IPS-11a (cell line): ENCODE data around the gene NPTX1.

Source experiments
- H3K4me3 ChIP-seq: one replicate; pipeline ENCODE4 v1.5.1; 2013; ENCODE audit warnings: low read depth, low read length, control low read depth

Gene NPTX1

GRCh38 chr17:80446645-80447405 is 29.6 kb downstream of the NPTX1 start:
- no peak overlapping the region for H3K4me3 ChIP-seq

- no peak overlapping the region for H3K4me3 ChIP-seq
These were observed 30.7 kb downstream of the NPTX1 start for GRCh38 chr17:80445726-80446110.

GRCh38 chr17:80445007-80445725 is 31.2 kb downstream of the NPTX1 start:
- H3K4me3 ChIP-seq, result no peak overlapping the region

- H3K4me3 ChIP-seq, result no peak overlapping the region
These were observed 31.8 kb downstream of the NPTX1 start for GRCh38 chr17:80444644-80444979.

GRCh38 chr17:80443916-80444643 is 32.3 kb downstream of the NPTX1 start:
- no peak overlapping the region for H3K4me3 ChIP-seq

- no peak overlapping the region for H3K4me3 ChIP-seq
These were observed 32.9 kb downstream of the NPTX1 start for GRCh38 chr17:80443498-80443897.

GRCh38 chr17:80442764-80443163 is 33.6 kb downstream of the NPTX1 start:
- H3K4me3 ChIP-seq, result no peak overlapping the region

- H3K4me3 ChIP-seq, result no peak overlapping the region
These were observed 34.1 kb downstream of the NPTX1 start for GRCh38 chr17:80442323-80442659.

- H3K4me3 ChIP-seq, result no peak overlapping the region
These were observed 34.6 kb downstream of the NPTX1 start for GRCh38 chr17:80441598-80442322.

GRCh38 chr17:80441133-80441578 is 35.3 kb downstream of the NPTX1 start:
- H3K4me3 ChIP-seq, result no peak overlapping the region

- H3K4me3 ChIP-seq, result no peak overlapping the region
These were observed 36.9 kb downstream of the NPTX1 start for GRCh38 chr17:80439499-80439898.

GRCh38 chr17:80438806-80439205 is 37.6 kb downstream of the NPTX1 start:
- no peak overlapping the region for H3K4me3 ChIP-seq

GRCh38 chr17:80437532-80437931 is 38.9 kb downstream of the NPTX1 start:
- H3K4me3 ChIP-seq, result no peak overlapping the region

- H3K4me3 ChIP-seq, result no peak overlapping the region
These were observed 42.3 kb downstream of the NPTX1 start for GRCh38 chr17:80433916-80434666.

- no peak overlapping the region for H3K4me3 ChIP-seq
These were observed 43.4 kb downstream of the NPTX1 start for GRCh38 chr17:80432961-80433550.

- no peak overlapping the region for H3K4me3 ChIP-seq
These were observed 44.0 kb downstream of the NPTX1 start for GRCh38 chr17:80432350-80432955.

GRCh38 chr17:80431246-80432195 is 44.9 kb downstream of the NPTX1 start:
- H3K4me3 ChIP-seq, result no peak overlapping the region

- H3K4me3 ChIP-seq, result no peak overlapping the region
These were observed 45.8 kb downstream of the NPTX1 start for GRCh38 chr17:80430446-80431245.
